Placental epithelial cell (primary cell): Measurements from ENCODE around the gene SLC27A3. TPM values are rescaled to one million over a fixed set of nuclear protein-coding genes. Genes with fewer than 3 reads are reported as not detected.

Experiments used
- small RNA-seq: library from RNA; depleted of rRNA; stranded (forward); fragments of <200 nt; gene quantifications from one replicate; pipeline ENCODE3, GENCODE V24; 2012
- total RNA-seq: library from RNA; depleted of rRNA; stranded (reverse); fragments of >200 nt; gene quantifications from 2 replicates; pipeline ENCODE4 v1.2.3, GENCODE V29; 2012

Gene SLC27A3
- total RNA-seq, result 23.9 and 24.5 TPM in 2 replicates

GRCh38 chr1:153774780-153775457 is at the start of gene SLC27A3:
SLC27A3 (plus strand) TSS chr1:153775407; CDS start chr1:153775498, 91 bp downstream.

GRCh38 chr1:153727463-153728304 is 47.5 kb upstream of the SLC27A3 start, which contains the start of gene INTS3:
INTS3 (plus strand) TSS chr1:153728050; CDS start chr1:153728635, 585 bp downstream.

Small RNA genes within 50 kb of the gene (small RNA-seq; reads per million reads assigned to genes)
- gene RF00019, result not detected

Other genes with a start within 250 kb of the SLC27A3 start
- gene S100A6, start 239.4 kb upstream of the SLC27A3 start, total RNA-seq, result 902 and 2,842 TPM in 2 replicates
- not detected in 2 replicates for gene S100A5, start 234.5 kb upstream of the SLC27A3 start, total RNA-seq
- 178 and 253 TPM in 2 replicates for gene S100A4, start 229.6 kb upstream of the SLC27A3 start, total RNA-seq
- 13.0 and 31.2 TPM in 2 replicates for gene S100A3, start 226.1 kb upstream of the SLC27A3 start, total RNA-seq
- gene S100A2, start 209.6 kb upstream of the SLC27A3 start, total RNA-seq, result 5.2 and 8.2 TPM in 2 replicates
- 266 and 918 TPM in 2 replicates for gene S100A16, start 162.3 kb upstream of the SLC27A3 start, total RNA-seq
- gene S100A14, start 159.1 kb upstream of the SLC27A3 start, total RNA-seq, result 207 and 362 TPM in 2 replicates
- 89.6 and 125 TPM in 2 replicates for gene S100A13, start 147.9 kb upstream of the SLC27A3 start, total RNA-seq
- 0.39 TPM in 1 of 2 replicates, not detected in the other for gene S100A1, start 147.0 kb upstream of the SLC27A3 start, total RNA-seq
- 44.0 and 49.0 TPM in 2 replicates for gene CHTOP, start 141.3 kb upstream of the SLC27A3 start, total RNA-seq
- 44.8 and 69.8 TPM in 2 replicates for gene SNAPIN, start 116.7 kb upstream of the SLC27A3 start, total RNA-seq
- gene ILF2, start 104.4 kb upstream of the SLC27A3 start, total RNA-seq, result 147 and 215 TPM in 2 replicates
- gene NPR1, start 96.7 kb upstream of the SLC27A3 start, total RNA-seq, result 0.22 and 0.39 TPM in 2 replicates
- 44.8 and 45.4 TPM in 2 replicates for gene INTS3, start 47.4 kb upstream of the SLC27A3 start, total RNA-seq
- gene GATAD2B, start 147.6 kb downstream of the SLC27A3 start, total RNA-seq, result 8.6 and 9.0 TPM in 2 replicates
- gene DENND4B, start 171.3 kb downstream of the SLC27A3 start, total RNA-seq, result 18.4 and 27.9 TPM in 2 replicates
- gene CRTC2, start 183.2 kb downstream of the SLC27A3 start, total RNA-seq, result 7.9 and 15.3 TPM in 2 replicates
- gene SLC39A1, start 188.1 kb downstream of the SLC27A3 start, total RNA-seq, result 145 and 183 TPM in 2 replicates
- 8.5 and 12.6 TPM in 2 replicates for gene CREB3L4, start 192.5 kb downstream of the SLC27A3 start, total RNA-seq
- gene JTB, start 202.3 kb downstream of the SLC27A3 start, total RNA-seq, result 160 and 161 TPM in 2 replicates
- gene RAB13, start 210.9 kb downstream of the SLC27A3 start, total RNA-seq, result 34.9 and 82.1 TPM in 2 replicates
- gene RPS27, start 215.4 kb downstream of the SLC27A3 start, total RNA-seq, result 948 and 4,030 TPM in 2 replicates